ENCODE results near the gene MCOLN3. TPM values are rescaled to one million over a fixed set of nuclear protein-coding genes. Genes with fewer than 3 reads are reported as not detected.

MCOLN3 gene
- total and polyA plus RNA-seq, 4 donors: 0.08 to 0.42 (median 0.21) TPM; not detected in 1

DNA sequence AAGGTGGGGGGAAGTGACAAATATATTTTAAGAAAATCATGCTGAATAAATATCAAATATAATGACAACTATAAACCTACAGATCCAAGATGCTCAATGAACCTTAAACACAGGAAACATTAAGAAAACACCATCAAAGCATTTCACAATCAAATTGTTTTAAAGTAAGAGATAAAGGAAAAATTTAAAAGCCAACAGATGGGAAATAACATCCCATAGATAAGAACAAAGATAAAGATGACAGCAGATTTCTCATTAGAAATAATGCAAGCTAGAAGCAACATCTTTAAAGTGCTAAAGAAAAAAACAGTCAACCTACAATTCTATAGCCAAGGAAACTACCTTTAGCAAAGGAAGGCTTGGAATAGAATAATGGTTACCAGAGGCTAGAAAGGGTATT is 17.8 kb downstream of the MCOLN3 start:
- H3K36me3 ChIP-seq (ENCODE audit: control insufficient read depth in 4 of 4, insufficient read depth in 3 of 4, low read depth in 1 of 4, low read length in 3 of 4): no peaks in the 10 kb centered on the region
- H3K27me3 ChIP-seq (ENCODE audit: control insufficient read depth in 4 of 4, insufficient read depth in 4 of 4, low read length in 3 of 4): peaks cover 0 to 2% (median 0%) of the 10 kb centered on the region in 4 donors
- no peaks in the 10 kb centered on the region for H3K4me1 ChIP-seq (ENCODE audit: control insufficient read depth in 4 of 4, insufficient read depth in 4 of 4, low read length in 3 of 4)
- no peak for DNase-seq (ENCODE audit: low spot score)
- H3K4me3 ChIP-seq (ENCODE audit: low read depth in 1 of 3, low read length in 3 of 3): no peak overlapping the region
- no peaks in the 10 kb centered on the region for H3K9me3 ChIP-seq (ENCODE audit: control insufficient read depth in 4 of 4, low read length in 3 of 4)
- no peak overlapping the region for H3K9ac ChIP-seq (ENCODE audit: low read depth in 1 of 2, low read length in 2 of 2)
- TF ChIP-seq RAD21 (IDR thresholded peaks at IDR 0.05): no peak
- TF ChIP-seq, protein P1, sequence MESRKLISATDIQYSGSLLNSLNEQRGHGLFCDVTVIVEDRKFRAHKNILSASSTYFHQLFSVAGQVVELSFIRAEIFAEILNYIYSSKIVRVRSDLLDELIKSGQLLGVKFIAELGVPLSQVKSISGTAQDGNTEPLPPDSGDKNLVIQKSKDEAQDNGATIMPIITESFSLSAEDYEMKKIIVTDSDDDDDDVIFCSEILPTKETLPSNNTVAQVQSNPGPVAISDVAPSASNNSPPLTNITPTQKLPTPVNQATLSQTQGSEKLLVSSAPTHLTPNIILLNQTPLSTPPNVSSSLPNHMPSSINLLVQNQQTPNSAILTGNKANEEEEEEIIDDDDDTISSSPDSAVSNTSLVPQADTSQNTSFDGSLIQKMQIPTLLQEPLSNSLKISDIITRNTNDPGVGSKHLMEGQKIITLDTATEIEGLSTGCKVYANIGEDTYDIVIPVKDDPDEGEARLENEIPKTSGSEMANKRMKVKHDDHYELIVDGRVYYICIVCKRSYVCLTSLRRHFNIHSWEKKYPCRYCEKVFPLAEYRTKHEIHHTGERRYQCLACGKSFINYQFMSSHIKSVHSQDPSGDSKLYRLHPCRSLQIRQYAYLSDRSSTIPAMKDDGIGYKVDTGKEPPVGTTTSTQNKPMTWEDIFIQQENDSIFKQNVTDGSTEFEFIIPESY (IDR thresholded peaks at IDR 0.05): no peak
- TF ChIP-seq FOXA1 (IDR thresholded peaks at IDR 0.05): no peak
- no peak for TF ChIP-seq TAF1 (conservative IDR thresholded peaks at IDR 0.05)
- TF ChIP-seq SP1 (IDR thresholded peaks at IDR 0.05): no peak
- no peak for TF ChIP-seq JUND (IDR thresholded peaks at IDR 0.05)
- TF ChIP-seq, protein P2, sequence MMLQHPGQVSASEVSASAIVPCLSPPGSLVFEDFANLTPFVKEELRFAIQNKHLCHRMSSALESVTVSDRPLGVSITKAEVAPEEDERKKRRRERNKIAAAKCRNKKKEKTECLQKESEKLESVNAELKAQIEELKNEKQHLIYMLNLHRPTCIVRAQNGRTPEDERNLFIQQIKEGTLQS (IDR thresholded peaks at IDR 0.05): no peak
- TF ChIP-seq EGR1 (IDR thresholded peaks at IDR 0.05; ENCODE audit: low read depth in 2 of 2): no peak
- TF ChIP-seq, protein P3, sequence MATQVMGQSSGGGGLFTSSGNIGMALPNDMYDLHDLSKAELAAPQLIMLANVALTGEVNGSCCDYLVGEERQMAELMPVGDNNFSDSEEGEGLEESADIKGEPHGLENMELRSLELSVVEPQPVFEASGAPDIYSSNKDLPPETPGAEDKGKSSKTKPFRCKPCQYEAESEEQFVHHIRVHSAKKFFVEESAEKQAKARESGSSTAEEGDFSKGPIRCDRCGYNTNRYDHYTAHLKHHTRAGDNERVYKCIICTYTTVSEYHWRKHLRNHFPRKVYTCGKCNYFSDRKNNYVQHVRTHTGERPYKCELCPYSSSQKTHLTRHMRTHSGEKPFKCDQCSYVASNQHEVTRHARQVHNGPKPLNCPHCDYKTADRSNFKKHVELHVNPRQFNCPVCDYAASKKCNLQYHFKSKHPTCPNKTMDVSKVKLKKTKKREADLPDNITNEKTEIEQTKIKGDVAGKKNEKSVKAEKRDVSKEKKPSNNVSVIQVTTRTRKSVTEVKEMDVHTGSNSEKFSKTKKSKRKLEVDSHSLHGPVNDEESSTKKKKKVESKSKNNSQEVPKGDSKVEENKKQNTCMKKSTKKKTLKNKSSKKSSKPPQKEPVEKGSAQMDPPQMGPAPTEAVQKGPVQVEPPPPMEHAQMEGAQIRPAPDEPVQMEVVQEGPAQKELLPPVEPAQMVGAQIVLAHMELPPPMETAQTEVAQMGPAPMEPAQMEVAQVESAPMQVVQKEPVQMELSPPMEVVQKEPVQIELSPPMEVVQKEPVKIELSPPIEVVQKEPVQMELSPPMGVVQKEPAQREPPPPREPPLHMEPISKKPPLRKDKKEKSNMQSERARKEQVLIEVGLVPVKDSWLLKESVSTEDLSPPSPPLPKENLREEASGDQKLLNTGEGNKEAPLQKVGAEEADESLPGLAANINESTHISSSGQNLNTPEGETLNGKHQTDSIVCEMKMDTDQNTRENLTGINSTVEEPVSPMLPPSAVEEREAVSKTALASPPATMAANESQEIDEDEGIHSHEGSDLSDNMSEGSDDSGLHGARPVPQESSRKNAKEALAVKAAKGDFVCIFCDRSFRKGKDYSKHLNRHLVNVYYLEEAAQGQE (IDR thresholded peaks at IDR 0.05): no peak
- no peak for TF ChIP-seq NR2F2 (IDR thresholded peaks at IDR 0.05)
- TF ChIP-seq RXRA (IDR thresholded peaks at IDR 0.05): no peak
- no peak for TF ChIP-seq YY1 (IDR thresholded peaks at IDR 0.05)
- TF ChIP-seq HNF4A (conservative IDR thresholded peaks at IDR 0.05): no peak
- TF ChIP-seq HNF4G (IDR thresholded peaks at IDR 0.05): no peak
- no peak for TF ChIP-seq GABPA (IDR thresholded peaks at IDR 0.05 in 1 of 2, conservative IDR thresholded peaks at IDR 0.05 in 1 of 2)
- H3K27ac ChIP-seq (ENCODE audit: low read depth in 1 of 2, low read length in 2 of 2): no peak overlapping the region

DNA sequence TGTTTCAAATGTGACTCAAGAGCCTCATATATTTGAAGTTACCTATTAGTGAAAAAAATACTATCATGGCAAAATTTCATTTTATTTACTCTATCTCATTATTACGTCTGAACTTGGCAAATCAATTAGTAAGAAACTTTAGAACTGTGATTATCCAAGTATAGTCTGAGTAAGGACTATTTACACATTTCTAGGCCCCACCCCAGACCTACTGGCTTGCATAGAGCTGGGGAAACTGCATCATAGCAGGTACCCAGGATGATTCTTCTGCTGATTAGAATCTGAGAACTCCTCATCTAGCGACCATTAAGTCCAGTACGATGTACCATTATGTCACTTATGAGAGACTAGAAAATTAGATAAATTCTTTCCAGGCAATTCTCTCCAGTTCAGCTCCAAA is 20.1 kb downstream of the MCOLN3 start:
- TF ChIP-seq, protein P4, sequence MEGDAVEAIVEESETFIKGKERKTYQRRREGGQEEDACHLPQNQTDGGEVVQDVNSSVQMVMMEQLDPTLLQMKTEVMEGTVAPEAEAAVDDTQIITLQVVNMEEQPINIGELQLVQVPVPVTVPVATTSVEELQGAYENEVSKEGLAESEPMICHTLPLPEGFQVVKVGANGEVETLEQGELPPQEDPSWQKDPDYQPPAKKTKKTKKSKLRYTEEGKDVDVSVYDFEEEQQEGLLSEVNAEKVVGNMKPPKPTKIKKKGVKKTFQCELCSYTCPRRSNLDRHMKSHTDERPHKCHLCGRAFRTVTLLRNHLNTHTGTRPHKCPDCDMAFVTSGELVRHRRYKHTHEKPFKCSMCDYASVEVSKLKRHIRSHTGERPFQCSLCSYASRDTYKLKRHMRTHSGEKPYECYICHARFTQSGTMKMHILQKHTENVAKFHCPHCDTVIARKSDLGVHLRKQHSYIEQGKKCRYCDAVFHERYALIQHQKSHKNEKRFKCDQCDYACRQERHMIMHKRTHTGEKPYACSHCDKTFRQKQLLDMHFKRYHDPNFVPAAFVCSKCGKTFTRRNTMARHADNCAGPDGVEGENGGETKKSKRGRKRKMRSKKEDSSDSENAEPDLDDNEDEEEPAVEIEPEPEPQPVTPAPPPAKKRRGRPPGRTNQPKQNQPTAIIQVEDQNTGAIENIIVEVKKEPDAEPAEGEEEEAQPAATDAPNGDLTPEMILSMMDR (IDR thresholded peaks at IDR 0.05; ENCODE audit: low read depth, low read length, missing input control): no peak
- no peak for TF ChIP-seq EGR1 (IDR thresholded peaks at IDR 0.05; ENCODE audit: low read depth in 2 of 2)
- TF ChIP-seq HNF4A (conservative IDR thresholded peaks at IDR 0.05): no peak
- TF ChIP-seq, protein P5, sequence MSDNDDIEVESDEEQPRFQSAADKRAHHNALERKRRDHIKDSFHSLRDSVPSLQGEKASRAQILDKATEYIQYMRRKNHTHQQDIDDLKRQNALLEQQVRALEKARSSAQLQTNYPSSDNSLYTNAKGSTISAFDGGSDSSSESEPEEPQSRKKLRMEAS (IDR thresholded peaks at IDR 0.05): no peak
- TF ChIP-seq HNF4G (IDR thresholded peaks at IDR 0.05): no peak
- no peaks in the 10 kb centered on the region for H3K4me1 ChIP-seq (ENCODE audit: control insufficient read depth in 4 of 4, insufficient read depth in 4 of 4, low read length in 3 of 4)
- no peak overlapping the region for H3K27ac ChIP-seq (ENCODE audit: low read depth in 1 of 2, low read length in 2 of 2)
- DNase-seq (ENCODE audit: low spot score): no peak
- H3K9ac ChIP-seq (ENCODE audit: low read depth in 1 of 2, low read length in 2 of 2): no peak overlapping the region
- H3K27me3 ChIP-seq (ENCODE audit: control insufficient read depth in 4 of 4, insufficient read depth in 4 of 4, low read length in 3 of 4): no peaks in the 10 kb centered on the region
- no peaks in the 10 kb centered on the region for H3K9me3 ChIP-seq (ENCODE audit: control insufficient read depth in 4 of 4, low read length in 3 of 4)
- 80% methylated on average over 3 of the region's 3 CpGs for WGBS
- no peaks in the 10 kb centered on the region for H3K36me3 ChIP-seq (ENCODE audit: control insufficient read depth in 4 of 4, insufficient read depth in 3 of 4, low read depth in 1 of 4, low read length in 3 of 4)
- H3K4me3 ChIP-seq (ENCODE audit: low read depth in 1 of 3, low read length in 3 of 3): no peak overlapping the region
